ENCODE measurements around the gene LRRC2.

GRCh38 chr3:46537779-46538178, 28.3 kb downstream of the LRRC2 start:
- TF ChIP-seq CTCF (IDR thresholded peaks at IDR 0.05), result no peak
- TF ChIP-seq ZFX (IDR thresholded peaks at IDR 0.05; ENCODE audit: borderline replicate concordance), result no peak
